ENCODE measurements around the gene DMRTC1.
"Not testable (repeated sequence)": the region's sequence is repeated elsewhere in the genome, so short reads cannot be mapped to it uniquely, and the experiment has no call there.

DNA sequence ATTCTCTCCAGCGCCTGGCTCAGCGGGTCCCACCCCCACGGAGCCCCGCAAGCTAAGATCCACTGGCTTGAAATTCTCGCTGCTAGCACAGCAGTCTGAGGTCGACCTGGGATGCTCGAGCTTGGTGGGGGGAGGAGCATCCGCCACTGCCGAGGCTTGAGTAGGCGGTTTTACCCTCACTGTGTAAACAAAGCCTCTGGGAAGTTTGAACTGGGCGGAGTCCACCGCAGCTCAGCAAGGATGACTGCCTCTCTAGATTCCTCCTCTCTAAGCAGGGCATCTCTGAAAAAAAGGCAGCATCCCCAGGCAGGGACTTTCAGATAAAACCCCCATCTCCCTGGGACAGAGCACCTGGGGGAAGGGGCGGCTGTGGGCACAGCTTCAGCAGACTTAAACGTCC lies 53.9 kb downstream of the DMRTC1 start:
- TF ChIP-seq, protein P1, sequence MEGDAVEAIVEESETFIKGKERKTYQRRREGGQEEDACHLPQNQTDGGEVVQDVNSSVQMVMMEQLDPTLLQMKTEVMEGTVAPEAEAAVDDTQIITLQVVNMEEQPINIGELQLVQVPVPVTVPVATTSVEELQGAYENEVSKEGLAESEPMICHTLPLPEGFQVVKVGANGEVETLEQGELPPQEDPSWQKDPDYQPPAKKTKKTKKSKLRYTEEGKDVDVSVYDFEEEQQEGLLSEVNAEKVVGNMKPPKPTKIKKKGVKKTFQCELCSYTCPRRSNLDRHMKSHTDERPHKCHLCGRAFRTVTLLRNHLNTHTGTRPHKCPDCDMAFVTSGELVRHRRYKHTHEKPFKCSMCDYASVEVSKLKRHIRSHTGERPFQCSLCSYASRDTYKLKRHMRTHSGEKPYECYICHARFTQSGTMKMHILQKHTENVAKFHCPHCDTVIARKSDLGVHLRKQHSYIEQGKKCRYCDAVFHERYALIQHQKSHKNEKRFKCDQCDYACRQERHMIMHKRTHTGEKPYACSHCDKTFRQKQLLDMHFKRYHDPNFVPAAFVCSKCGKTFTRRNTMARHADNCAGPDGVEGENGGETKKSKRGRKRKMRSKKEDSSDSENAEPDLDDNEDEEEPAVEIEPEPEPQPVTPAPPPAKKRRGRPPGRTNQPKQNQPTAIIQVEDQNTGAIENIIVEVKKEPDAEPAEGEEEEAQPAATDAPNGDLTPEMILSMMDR (IDR thresholded peaks at IDR 0.05; ENCODE audit: low read depth, low read length), result not testable (repeated sequence)
- TF ChIP-seq EZH2phosphoT487 (IDR thresholded peaks at IDR 0.05; ENCODE audit: low read depth), result not testable (repeated sequence)
